ENCODE data around the gene OSTN.

- TF ChIP-seq CTCF (conservative IDR thresholded peaks at IDR 0.05; ENCODE audit: low read depth, low read length) (no peak), EZH2 (IDR thresholded peaks at IDR 0.05; ENCODE audit: low read length, unreplicated experiment) (no peak), EZH2phosphoT487 (IDR thresholded peaks at IDR 0.05; ENCODE audit: borderline replicate concordance, low read length) (no peak)
Observed at GRCh38 chr3:191261304-191261638, 62.2 kb downstream of the OSTN start.

Measured in PC-3 (cell line).